Suppressor macrophage treated with lipopolysaccharide for 1 hour (primary cell): ENCODE results near the gene INO80.
A peak's percentile ranks its signal among the peaks of the same experiment; 100 is the strongest.
"Not testable (repeated sequence)": the region's sequence is repeated elsewhere in the genome, so short reads cannot be mapped to it uniquely, and the experiment has no call there.

Experiments used
- DNase-seq, 3 donors: peaks; one replicate each; pipeline ENCODE4 v3.0.0-alpha.2; 2020 to 2022

The INO80 gene, protein sequence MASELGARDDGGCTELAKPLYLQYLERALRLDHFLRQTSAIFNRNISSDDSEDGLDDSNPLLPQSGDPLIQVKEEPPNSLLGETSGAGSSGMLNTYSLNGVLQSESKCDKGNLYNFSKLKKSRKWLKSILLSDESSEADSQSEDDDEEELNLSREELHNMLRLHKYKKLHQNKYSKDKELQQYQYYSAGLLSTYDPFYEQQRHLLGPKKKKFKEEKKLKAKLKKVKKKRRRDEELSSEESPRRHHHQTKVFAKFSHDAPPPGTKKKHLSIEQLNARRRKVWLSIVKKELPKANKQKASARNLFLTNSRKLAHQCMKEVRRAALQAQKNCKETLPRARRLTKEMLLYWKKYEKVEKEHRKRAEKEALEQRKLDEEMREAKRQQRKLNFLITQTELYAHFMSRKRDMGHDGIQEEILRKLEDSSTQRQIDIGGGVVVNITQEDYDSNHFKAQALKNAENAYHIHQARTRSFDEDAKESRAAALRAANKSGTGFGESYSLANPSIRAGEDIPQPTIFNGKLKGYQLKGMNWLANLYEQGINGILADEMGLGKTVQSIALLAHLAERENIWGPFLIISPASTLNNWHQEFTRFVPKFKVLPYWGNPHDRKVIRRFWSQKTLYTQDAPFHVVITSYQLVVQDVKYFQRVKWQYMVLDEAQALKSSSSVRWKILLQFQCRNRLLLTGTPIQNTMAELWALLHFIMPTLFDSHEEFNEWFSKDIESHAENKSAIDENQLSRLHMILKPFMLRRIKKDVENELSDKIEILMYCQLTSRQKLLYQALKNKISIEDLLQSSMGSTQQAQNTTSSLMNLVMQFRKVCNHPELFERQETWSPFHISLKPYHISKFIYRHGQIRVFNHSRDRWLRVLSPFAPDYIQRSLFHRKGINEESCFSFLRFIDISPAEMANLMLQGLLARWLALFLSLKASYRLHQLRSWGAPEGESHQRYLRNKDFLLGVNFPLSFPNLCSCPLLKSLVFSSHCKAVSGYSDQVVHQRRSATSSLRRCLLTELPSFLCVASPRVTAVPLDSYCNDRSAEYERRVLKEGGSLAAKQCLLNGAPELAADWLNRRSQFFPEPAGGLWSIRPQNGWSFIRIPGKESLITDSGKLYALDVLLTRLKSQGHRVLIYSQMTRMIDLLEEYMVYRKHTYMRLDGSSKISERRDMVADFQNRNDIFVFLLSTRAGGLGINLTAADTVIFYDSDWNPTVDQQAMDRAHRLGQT (N-terminal part only)

DNA sequence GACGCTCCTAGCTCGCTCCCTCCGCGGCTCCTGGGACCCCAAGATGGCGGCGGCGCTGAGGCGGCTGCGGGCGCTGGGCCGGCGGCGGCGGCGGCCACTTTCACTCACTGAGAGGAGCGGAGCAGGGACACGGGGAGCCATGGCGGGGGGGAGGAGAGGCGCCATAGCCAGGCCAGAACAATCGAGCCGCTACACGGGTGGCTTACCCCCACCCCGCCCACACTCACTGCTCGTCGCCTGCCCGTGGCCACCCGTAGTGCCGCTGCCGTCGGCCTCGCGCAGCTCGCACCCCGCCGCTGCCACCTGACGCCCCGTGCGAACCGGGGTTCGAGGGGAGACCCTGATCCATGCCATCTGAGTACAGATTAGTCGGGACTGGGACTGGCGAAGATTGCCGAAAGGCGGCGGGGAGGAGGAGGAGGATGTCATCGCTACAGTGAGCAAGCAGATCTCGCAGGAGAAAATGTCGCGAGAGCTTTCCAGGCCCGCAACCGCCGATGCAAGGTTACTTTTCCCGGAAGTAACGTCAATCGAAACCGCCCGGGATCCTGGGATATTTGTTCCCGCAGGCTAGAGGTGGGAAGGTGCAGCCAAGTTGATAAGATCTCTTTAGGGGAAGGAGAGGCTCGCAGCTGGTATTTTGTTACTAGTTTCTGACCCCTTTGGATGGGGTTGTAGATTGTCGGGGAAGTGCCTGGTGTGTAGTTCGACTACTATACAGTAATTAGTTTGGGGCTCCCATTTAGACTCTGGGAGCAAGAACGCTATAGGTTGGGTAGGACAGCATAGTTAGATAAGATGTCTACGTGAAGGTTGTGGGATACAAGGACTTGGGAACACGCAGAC is at the start of gene INO80:
INO80 (minus strand) TSS at position 165 of the 846 bp plus-strand sequence. CDS start 19,970 bp downstream, outside the sequence.
- DNase-seq = peak; percentile 97 to 99 (median 99)

DNA sequence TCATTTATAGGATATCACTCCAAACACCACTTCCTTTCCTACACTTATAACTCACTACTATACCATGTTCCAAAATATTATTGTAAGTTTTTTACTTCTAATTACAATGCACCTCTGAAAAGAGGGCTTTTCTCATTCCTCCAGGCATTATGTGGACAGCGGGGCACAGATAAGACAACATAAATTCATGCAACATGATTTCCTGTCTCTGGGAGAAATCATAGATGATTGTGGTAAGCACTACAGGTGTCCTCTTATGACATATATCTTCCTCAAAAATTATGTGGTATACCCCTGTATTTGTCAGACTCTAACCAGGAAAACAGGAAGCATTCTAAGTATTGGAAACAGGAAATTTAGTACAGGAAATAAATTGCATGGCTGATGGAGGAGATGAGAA is 45.7 kb upstream of the INO80 start:
- DNase-seq = no peak

DNA sequence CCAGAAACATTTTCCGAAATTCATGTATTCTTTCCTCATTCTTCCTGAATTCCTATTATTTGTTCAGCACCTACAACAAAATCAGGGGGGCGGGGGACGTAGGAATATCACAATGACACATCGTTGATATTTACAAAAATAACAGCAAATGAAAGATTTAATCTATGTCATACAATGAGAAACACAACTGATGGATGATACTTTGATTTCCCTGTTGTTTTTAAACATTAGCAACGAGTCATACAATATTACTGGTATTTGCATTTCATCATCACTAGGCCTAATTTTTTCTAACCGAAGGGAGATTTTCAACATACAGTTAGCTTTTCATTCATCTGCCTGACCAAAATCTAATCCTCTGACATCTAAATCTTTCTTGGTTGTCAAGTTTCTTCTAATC is 45.3 kb upstream of the INO80 start:
- peak in 2 of 3 donors; percentile 31 to 49 for DNase-seq

DNA sequence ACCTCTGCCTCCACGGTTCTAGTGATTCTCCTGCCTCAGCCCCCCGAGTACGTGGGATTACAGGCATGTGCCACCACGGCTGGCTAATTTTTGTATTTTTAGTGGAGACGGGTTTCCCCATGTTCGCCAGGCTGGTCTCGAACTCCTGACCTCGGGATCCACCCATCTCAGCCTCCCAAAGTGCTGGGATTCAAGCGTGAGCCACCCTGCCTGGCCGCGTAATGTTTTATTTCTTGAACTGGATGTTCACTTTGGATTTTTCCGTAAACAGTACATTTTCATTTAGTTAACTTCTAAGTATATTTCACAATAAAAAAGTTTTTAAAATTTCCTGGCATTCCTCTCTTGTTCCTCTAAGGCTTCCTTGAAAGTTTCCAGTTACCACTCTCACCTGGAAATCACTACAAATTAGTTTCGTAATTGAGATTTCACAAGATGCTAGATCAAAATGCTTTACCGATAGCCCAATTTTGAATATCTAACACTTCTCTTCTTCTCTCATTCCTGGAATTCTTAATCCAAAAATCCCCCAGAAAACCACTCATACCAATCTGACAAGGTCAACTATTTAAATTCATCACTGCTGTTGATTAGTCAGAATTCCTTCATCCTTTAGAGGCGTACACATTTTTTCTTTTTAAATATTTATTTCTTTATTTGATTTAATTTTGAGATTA is 44.7 kb upstream of the INO80 start:
- DNase-seq = peak in 1 of 3 donors; percentile 57

DNA sequence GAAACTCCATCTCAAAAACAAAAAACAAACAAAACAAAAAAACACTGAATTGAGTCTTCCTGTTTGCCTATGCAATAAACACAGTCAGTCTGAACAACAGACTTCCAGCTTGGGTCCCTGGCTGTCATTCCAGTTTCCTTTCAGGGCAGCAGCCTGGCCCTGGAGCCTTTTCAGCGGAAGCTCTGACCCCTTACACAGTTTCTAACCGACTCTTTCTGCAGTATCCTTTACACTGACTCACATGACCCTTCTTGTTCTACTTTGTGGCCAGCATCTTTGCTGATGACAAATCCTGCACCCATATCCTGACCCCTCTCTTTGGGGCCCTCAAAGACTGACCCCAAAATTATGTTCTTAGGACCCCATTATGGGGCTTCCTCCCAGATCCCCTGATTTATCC is 38.3 kb upstream of the INO80 start:
- no peak for DNase-seq

DNA sequence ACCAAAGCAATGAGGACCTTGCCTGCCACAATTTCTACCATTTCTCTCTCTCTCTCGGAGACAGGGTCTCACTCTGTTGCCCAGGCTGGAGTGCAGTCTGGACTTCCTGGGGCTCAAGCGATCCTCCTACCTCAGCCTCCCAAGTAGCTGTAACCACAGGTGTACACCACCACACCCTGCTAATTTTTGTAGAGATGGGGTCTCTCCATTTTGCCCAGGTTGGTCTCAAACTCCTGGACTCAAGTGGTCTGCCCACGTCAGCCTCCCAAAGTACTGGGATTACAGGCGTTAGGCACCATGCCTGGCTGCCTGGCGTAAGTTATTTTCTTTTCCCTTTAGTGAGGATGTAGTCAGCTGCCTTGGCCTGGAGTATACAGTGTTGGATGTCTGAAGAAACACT is 37.7 kb upstream of the INO80 start:
- DNase-seq = no peak

DNA sequence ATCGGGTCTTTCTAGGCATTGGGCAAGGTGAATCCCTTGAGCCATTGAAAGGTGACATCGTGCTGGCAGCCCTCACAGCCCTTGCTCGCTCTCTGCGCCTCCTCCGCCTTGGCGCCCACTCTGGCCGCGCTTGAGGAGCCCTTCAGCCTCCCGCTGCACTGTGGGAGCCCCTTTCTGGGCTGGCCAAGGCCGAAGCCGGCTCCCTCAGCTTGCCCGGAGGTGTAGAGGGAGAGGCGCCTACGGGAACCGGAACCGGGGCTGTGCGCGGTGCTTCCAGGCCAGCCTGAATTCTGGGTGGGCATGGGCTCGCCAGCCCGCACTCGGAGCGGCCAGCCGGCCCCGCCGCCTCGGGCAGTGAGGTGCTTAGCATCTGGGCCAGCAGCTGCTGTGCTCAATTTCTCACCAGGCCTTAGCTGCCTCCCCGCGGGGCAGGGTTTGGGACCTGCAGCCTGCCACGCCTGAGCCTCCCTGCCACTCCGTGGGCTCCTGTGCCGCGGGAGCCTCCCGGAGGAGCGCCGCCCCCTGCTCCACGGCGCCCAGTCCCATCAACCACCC is 35.4 kb upstream of the INO80 start:
- DNase-seq = no peak

DNA sequence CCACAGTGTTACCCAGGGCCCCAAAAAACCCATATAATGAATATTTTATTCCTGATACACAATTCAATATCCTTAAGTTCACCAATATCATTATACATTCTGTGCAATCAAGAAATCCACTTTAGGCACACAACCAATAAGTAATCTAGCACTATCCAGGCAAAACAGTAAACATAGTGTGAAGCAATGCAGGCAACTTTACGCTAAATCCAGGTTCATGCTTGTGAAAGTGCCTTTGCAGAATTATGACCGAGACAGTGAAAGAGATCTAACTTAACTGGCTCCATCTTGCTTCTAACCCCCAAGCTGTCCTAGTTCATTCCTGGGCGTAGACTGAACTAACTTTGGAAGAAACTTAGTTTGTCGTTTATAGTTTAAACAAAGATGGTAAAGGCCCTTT is 34.2 kb upstream of the INO80 start:
- no peak for DNase-seq

DNA sequence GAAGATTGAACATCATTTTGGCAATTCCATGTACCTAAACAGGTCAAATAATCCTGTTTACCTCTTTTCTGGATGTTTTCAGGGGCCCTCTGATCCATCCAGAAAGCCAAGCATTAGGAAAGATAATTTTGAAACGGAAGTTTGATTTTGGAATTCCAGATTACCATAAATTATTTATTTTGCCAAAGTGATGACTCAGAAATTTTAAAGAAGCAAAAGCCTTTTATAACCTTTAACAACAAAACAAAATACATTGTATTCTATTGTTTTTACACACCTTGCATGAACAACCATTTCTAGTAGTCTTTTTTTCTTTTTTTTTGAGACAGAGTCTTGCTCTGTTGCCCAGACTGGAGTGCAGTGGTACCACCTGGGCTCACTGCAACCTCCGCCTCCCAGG is 32.0 kb upstream of the INO80 start:
- no peak for DNase-seq

DNA sequence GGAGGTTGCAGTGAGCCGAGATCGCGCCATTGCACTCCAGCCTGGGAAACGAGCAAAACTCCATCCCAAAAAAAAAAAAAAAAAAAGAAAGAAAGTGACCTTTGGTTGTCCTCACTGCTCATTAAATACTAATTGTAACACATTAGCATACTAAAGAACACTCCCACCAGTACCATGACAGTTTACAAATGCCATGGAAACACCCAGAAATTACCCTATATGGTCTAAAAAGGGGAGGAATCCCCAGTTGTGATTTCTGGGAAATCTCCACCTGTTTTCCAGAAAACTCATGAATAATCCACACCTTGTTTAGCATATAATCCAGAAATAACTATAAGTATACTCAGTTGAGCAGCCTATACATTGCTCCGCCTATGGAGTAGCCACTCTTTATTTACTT is 23.5 kb upstream of the INO80 start:
- no peak for DNase-seq

DNA sequence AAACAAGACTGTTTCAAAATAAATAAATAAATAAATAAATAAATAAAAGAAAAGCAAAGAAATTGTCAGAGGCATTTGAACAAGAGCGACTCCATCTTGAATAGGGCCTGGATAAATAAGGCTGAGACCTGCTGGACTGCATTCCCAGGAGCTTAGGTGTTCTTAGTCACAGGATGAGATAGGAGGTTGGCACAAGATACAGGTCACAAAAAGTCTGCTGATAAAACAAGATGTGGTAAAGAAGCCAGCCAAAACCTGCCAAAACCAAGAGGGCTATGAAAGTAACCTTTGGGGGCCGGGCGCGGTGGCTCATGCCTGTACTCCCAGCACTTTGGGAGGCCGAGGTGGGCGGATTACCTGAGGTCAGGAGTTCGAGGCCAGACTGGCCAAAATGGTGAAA is 23.0 kb upstream of the INO80 start:
- not testable (repeated sequence) for DNase-seq

DNA sequence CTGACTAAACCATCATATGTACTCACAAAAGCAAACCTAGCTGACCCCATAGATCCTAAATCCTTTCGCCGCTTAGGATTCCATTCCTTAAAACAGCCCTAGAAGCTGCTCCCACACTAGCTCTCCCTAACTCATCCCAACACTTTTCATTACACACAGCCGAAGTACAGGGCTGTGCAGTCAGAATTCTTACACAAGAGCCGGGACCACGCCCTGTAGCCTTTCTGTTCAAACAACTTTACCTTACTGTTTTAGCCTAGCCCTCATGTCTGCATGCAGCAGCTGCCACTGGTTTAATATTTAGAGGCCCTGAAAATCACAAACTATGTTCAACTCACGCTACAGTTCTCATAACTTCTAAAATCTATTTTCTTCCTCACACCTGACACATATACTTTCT is 19.5 kb upstream of the INO80 start:
- not testable (repeated sequence) for DNase-seq

DNA sequence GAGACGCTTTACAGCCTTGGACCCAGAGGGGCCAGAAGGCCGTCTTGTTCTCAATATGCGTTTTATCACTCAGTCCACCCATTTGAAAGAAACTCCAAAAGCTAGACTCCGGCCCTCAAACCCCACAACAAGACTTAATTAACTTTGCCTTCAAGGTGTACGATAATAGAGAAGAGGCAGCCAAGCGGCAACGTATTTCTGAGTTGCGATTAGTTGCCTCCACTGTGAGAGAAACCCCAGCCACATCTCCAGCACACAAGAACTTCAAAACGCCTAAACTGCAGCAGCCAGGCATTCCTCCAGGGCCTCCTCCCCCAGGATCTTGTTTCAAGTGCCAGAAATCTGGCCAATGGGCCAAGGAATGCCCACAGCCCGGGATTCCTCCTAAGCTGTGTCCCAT is 17.4 kb upstream of the INO80 start:
- no peak for DNase-seq

DNA sequence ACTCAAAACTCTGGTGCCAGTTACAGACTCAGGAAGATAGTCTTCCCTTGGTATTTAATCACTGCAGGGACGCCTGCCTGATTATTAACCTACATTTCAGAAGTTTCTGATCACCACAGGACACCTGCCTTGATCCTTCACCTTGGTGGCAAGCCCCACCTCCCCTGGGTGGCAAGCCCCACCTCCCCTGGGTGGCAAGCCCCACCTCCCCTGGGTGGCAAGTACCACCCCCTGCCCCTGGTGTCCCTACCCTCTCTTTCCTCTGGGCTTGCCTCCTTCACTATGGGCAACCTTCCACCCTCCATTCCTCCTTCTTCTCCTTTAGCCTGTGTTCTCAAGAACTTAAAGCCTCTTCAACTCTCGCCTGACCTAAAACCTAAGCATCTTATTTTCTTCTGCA is 16.0 kb upstream of the INO80 start:
- not testable (repeated sequence) for DNase-seq

DNA sequence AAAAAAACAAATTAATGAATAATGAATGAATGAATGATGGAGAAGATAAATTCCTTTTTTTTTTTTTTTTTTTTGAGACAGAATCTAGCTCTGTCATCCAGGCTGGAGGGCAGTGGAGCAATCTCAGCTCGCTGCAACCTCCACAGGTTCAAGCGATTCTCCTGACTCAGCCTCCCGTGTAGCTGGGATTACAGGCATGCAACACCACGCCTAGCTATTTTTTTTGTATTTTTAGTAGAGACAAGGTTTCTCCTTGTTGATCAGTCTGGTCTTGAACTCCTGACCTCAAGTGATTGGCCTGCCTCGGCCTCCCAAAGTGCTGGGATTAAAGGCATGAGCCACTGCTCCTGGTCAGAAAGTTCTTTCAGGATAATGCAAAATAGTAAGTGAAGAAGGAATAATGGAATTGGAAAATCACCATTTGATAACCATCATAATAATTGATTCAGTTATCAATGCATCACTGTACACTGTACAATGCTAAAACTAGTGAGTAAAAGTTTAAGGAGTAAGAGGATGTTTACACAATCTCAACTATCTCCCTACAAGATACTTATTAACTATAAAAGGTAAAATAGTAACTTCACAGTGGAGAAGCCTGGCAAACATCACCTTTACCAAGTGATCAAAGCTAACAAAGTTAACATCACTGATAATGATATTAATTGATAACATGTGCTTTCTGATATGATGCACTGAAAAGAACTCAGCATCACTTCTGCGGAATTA is 12.3 kb upstream of the INO80 start:
- no peak for DNase-seq

DNA sequence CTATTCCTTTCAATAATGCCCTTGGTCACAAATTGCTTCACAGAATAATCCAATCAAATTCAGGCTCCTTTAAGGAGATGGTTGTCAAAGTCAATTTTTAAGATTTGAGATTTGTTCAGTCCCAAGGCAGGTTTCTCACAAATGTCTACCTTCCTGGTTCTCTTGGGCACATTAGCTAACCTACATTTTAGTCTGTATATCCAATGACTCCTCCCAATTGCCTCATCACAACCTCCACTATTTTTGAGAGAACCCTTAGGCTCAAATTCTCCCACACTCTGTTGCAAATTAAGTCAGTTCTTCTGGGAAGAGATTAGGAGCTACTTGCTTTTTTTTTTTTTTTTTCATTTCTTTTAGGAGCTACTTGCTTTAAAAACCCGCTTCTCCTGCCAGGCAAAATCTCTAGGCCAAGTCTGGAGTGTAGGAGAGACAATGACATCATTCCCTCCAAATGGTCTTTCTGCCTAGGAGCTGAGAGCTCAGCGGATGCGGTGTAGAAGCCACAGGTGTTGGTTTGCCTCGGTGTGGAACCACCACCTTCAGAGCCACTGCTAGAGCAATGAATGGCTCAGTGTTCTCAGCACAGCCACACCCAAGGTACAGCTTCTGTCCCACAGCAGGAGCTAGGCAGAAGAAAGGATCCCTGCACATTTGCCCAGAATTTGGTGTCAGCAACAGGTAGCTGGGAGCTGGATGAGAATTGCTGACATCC is 10.0 kb upstream of the INO80 start:
- DNase-seq = no peak

DNA sequence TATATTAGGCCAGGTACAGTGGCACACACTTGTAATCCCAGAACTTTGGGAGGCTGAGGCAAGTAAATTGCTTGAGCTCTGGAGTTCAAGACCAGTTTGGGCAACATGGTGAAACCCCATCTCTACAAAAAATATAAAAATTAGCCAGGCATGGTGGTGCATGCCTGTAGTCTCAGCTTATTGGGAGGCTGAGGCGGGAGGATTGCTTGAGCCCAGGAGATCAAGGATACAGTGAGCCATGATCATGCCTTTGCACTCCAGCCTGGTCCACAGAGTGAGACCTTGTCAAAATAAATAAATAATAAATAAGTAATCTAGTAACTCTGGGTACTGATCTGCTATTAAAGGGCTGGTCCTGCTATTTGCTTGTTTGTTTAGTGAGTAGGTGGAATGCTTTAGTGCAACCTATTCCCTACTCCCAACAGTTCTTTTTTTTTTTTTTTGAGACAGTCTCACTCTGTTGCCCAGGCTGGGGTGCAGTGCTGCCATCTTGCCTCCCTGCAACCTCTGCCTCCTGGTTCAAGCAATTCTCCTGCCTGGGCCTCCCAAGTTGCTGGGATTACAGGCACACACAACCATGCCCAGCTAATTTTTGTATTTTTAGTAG is 9.1 kb upstream of the INO80 start:
- no peak for DNase-seq

DNA sequence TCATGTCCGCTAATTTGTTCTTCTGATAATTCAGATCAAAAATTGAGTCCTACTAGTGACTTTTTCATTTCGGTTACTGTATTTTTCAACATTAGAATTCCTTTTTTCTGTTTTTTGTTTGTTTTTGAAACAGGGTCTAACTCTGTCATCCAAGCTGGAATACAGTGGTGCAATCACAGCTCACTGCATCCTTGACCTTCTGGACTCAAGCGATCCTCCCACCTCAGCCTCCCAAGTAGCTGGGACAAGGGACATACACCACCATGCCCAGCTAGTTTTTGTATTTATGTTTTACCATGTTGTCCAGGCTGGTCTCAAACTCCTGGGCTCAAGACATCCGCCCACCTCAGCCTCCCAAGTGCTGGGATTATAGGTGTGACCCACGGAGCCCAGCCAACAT is 8.0 kb upstream of the INO80 start:
- no peak for DNase-seq

DNA sequence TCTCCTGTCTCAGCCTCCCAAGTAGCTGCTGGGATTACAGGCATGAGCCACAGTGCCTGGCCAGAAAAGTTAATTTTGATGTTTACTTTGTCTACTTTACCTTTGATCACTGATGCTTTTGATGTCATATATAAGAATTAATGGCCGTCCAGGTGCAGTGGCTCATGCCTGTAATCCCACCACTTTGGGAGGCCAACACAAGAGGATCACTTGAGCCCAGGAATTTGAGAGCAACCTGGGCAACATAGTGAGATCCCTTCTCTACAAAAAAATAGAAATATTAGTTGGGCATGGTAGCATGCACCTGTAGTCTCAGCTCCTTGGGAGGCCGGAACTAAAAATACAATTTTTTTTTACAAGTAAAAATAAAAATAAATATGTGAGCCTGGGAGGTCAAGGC is 6.8 kb upstream of the INO80 start:
- DNase-seq = no peak

DNA sequence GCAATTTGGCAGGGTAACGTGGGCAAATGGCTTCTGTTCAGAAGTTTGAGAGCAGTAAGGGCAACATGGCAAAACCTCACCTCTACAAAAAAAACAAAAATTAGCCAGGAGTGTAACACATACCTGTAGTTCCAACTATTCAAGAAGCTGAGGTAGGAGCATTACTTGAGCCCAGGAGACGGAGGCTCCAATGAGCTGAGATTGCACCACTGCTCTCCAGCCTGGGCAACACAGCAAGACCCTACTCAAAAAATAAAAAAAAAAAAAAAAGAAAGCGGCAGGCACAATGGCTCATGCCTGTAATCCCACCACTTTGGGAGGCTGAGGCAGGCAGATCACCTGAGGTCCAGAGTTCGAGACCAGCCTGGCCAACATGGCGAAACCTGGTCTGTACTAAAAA is 5.9 kb upstream of the INO80 start:
- DNase-seq = no peak
